NCI-H1092 treated with DMSO at 0.1 percent for 48 hours (cell line): ENCODE measurements around the gene ADAMTS12.
A peak's percentile ranks its signal among the peaks of the same experiment; 100 is the strongest.
"Not testable (repeated sequence)": the region's sequence is repeated elsewhere in the genome, so short reads cannot be mapped to it uniquely, and the experiment has no call there.

Experiments used
- DNase-seq: peaks from one replicate; lab custom pipeline; 2025; lab: John Stamatoyannopoulos, UW

ADAMTS12 gene

GRCh38 chr5:33906248-33906647 is 14.5 kb upstream of the ADAMTS12 start:
- DNase-seq, result not testable (repeated sequence)

- no peak for DNase-seq
Measured at GRCh38 chr5:33905381-33905780, 13.6 kb upstream of the ADAMTS12 start.

DNA sequence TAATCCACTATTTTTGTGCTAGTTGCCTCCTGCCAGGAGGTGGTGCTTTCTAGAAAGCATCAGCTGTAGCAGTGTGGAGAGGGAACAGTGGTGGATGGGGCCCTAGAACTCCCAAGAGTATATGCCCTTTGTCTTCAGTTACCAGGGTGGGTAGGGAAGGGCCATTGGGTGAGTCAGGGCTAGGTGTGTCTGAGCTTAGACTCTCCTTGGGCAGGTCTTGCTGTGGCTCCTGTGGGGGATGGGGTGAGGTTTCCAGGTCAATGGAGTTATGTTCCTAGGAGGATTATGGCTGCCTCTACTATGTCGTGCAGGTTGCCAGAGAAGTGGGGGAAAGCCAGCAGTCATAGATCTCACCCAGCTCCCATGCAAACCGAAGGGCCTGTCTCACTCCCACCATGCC is 11.3 kb upstream of the ADAMTS12 start:
- DNase-seq, result no peak

DNA sequence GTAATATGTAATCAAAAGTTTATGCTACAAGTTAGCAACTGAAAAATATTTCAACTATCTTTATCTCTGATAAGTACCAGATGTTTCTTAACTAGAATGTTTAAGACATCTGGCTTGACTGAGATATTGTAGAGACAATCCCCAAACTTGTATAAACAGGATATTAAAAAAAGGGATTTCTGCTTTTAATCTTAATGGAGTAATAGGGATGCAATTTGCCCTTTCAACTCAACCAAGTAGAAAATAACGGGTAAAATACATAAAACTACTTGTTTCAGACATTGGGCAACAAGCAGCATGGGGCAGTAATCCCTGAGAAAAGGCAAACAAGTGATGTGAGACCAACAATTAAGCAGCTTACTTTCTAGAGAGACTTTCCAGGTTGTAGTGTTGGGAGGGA is 9.4 kb upstream of the ADAMTS12 start:
- DNase-seq, result no peak

- DNase-seq, result no peak
Measured at GRCh38 chr5:33894566-33894965, 2.8 kb upstream of the ADAMTS12 start.

GRCh38 chr5:33892620-33893137 is 889 bp upstream of the ADAMTS12 start:
- peak; percentile 2 for DNase-seq

GRCh38 chr5:33891446-33891787 is 373 bp downstream of the ADAMTS12 start:
- no peak for DNase-seq

- no peak for DNase-seq
Measured at GRCh38 chr5:33890131-33891032, 1.4 kb downstream of the ADAMTS12 start.

DNA sequence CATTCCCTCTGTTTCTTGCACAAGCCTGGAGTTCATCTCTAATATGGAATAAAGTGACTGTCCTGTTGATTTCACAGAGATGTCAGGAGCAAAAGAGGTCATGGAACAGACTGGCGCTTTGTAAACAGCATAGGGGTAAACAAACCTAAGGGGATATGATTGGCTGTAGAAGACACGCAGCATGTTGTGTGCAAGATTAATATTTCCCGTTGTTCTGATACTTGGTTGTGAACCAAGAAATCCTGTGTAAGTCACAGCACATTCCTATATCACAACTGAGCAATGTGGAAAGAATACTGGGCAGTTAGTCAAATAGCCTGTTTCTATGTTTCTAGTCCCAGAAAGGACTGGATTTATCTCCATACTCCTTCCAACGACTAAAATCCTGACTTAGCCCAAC is 3.2 kb downstream of the ADAMTS12 start:
- DNase-seq, result no peak

GRCh38 chr5:33887268-33887667 is 4.5 kb downstream of the ADAMTS12 start:
- DNase-seq, result no peak

GRCh38 chr5:33886283-33886682 is 5.5 kb downstream of the ADAMTS12 start:
- no peak for DNase-seq

GRCh38 chr5:33885679-33886078 is 6.1 kb downstream of the ADAMTS12 start:
- no peak for DNase-seq

- no peak for DNase-seq
Measured at GRCh38 chr5:33883482-33883881, 8.3 kb downstream of the ADAMTS12 start.

DNA sequence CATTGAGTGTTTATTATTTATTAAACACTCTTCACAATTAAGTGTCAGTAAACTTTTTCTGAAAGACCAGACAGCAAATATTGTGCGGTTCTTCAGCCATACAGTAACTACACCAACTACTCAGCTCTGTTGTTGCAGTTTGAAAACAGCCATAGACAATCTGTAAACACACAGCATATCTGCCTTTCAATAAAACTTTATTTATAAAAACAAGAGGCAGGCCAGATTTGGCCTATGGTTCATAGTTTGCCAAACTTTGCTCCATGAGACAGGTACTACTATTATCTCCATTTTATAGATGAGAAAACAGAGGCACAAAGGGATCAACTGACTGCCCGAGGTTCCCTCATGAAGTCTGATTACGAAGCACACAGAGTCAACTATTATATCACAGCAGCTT is 11.5 kb downstream of the ADAMTS12 start:
- DNase-seq, result no peak

DNA sequence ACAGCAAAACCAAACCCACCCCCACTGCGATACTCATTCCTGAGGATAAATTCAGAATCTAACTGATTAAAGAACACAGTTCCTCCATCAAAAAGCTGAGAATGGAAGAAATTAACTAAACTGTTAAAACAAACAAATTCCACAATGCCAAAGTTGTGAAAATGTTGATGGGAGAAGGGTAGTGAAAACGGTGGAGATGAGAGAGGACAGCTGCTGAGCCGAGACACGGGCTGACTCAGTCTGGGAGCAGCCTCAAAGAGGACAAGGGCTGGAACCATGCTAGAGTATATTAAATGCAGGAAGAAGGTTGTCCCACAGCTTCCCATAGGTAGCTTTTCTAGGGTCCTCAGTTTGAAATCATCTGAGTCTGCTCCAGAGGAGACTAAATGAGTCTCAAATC is 14.3 kb downstream of the ADAMTS12 start:
- no peak for DNase-seq

DNA sequence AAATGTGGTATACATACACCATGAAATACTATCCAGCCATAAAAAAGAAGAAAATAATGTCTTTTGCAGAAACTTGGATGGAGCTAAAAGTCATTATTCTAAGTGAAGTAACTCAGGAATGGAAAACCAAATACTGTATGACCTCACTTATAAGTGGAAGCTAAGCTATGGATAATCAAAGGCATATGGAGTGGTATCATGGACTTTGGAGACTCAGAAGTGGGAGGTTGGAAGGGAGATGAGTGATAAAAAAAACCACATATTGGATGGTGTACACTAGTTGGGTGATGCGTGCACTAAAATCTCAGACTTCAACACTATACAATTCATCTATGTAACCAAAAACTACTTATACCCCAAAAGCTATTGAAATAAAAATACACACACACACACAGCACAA is 24.5 kb downstream of the ADAMTS12 start:
- DNase-seq, result no peak

DNA sequence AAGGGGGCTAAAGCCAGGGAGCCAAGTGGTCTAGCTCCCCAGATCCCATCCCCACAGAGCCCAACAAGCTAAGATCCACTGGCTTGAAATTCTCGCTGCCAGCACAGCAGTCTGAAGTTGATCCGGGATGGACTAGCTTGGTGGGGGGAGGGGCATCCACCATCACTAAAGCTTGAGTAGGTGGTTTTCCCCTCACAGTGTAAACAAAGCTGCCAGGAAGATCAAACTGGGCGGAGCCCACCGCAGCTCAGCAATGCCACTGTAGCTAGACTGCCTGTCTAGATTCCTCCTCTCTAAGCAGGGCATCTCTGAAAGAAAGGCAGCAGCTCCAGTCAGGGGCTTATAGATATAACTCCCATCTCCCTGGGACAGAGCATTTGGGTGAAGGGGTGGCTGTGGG is 32.6 kb downstream of the ADAMTS12 start:
- DNase-seq, result not testable (repeated sequence)

DNA sequence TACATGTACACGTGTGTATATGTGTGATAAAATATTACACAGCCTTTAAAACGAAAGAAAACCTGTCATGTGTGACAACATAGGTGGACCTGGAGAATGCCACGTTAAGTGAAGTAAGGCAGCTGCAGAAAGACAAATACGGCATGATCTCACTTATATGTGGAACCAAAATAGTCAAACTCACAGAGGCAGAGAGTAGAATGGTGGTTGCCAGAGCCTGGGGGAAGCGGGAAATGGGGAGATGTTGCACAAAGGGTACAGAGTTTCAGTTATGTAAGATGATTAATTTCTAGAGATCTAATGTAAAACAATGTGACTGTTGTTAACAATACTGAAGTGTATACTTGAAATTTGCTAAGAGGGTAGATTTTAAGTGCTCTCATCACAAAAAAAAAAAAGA is 34.8 kb downstream of the ADAMTS12 start:
- no peak for DNase-seq

DNA sequence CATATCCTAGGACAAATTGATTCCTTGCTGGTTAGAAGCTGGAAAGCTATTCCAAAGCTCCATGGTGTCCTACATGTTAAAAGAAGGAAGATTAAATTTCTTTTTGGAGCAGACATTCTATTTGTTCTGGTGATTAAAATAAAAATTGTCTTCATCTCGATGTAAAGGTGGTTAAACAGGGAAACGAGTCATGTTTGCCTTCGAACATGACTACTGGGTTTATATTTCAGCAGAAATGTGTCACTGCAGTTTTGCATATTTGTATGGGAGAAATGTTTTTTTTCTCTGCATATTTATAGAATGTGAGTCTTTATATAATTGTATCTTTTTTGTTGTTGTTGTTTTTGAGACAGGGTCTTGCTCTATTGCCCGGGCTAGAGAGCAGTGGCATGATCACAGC is 36.4 kb downstream of the ADAMTS12 start:
- DNase-seq, result no peak

- DNase-seq, result no peak
Measured at GRCh38 chr5:33854733-33855151, 37.0 kb downstream of the ADAMTS12 start.

- DNase-seq, result no peak
Measured at GRCh38 chr5:33852837-33853236, 39.0 kb downstream of the ADAMTS12 start.

DNA sequence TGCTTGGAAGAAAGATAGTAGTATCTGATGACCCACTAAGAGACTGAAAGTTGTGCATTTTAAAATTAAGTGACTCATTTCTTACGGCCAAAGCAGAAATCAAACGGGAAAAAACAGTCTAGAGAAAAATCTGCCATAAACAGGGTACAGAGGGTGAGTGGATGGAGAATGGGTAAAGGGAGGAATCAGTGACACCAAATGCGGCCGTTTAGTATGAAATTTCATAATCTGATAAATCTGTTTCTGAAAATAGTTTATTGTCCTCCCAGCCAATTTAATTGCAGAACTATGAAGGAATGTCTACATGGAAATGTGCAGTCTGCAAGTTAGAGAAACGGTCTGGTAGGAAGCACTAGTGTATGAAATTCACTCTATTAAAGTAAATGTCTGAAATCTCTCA is 39.5 kb downstream of the ADAMTS12 start:
- no peak for DNase-seq

DNA sequence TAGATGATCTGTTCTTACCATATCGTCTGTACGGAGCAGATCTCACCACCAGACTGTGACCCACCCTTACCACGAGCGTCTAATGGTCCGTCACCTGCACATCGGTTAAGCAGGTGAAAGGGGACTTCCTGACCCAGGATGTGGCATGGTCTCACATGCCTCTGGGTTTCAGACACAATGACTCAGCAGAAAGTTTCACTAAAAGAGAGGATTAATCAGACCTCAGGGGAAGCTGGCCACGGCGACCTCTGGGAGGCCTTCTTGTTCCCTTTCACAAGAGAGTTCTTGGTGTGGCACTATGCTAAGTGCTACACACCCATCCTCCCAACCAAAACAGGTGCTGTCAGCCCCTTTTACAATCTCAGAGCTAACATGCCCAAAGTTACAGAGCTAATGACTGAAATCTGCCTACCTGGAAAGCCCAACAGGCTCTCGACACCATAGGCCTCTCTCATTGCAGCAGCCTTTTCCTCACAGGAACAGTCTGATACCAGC is 41.6 kb downstream of the ADAMTS12 start:
- DNase-seq, result no peak

- DNase-seq, result no peak
Measured at GRCh38 chr5:33848554-33848953, 43.2 kb downstream of the ADAMTS12 start.
